GM23338 (cell line): ENCODE measurements around the gene PHACTR1. TPM values are rescaled to one million over a fixed set of nuclear protein-coding genes. Genes with fewer than 3 reads are reported as not detected.

Experiments used
- ATAC-seq: fragments of 200-7000 bp; cut with Tn5 transposase; 3 replicates; pipeline ENCODE4 v1.9.1; 2020
- DNase-seq: peaks from one replicate; pipeline ENCODE4 v3.0.0-alpha.2; 2015; ENCODE audit warnings: low spot score
- H2AFZ ChIP-seq: fragments of 200-600 bp; sonication (generic); 2 replicates; pipeline ENCODE4 v1.8.0; 2016; ENCODE audit warnings: antibody characterized with exemption, mild to moderate bottlenecking, moderate library complexity
- H3F3A ChIP-seq: fragments of 200-600 bp; sonication (generic); replicated peaks from 2 replicates; pipeline ENCODE4 v1.8.0; 2017; ENCODE audit warnings: antibody characterized with exemption, mixed run types, low read depth
- H3K27ac ChIP-seq: fragments of 200-600 bp; sonication (generic); 2 replicates; pipeline ENCODE4 v1.6.1; 2016; ENCODE audit warnings: low read depth
- H3K27me3 ChIP-seq: fragments of 200-600 bp; sonication (generic); 2 replicates; pipeline ENCODE4 v1.8.0; 2016; ENCODE audit warnings: mild to moderate bottlenecking, mixed run types, moderate library complexity; ENCODE audit not compliant: insufficient read depth
- H3K36me3 ChIP-seq: fragments of 200-600 bp; sonication (generic); 2 replicates; pipeline ENCODE4 v1.8.0; 2016; ENCODE audit warnings: mild to moderate bottlenecking; ENCODE audit not compliant: insufficient read depth
- H3K4me1 ChIP-seq: fragments of 200-600 bp; sonication (generic); 2 replicates; pipeline ENCODE4 v1.8.0; 2016; ENCODE audit warnings: mild to moderate bottlenecking, moderate library complexity; ENCODE audit not compliant: insufficient read depth
- H3K4me2 ChIP-seq: fragments of 200-600 bp; sonication (generic); 2 replicates; pipeline ENCODE4 v1.7.1; 2017; ENCODE audit warnings: mixed run types
- H3K4me3 ChIP-seq: fragments of 200-600 bp; sonication (generic); 2 replicates; pipeline ENCODE4 v1.6.1; 2016; ENCODE audit warnings: mixed run types
- H3K79me2 ChIP-seq: fragments of 200-600 bp; sonication (generic); replicated peaks from 2 replicates; pipeline ENCODE4 v1.8.0; 2017; ENCODE audit warnings: mild to moderate bottlenecking; ENCODE audit not compliant: insufficient read depth
- H3K9me2 ChIP-seq: fragments of 200-600 bp; sonication (generic); 2 replicates; pipeline ENCODE4 v1.8.0; 2017; ENCODE audit not compliant: insufficient read depth
- H4K20me1 ChIP-seq: fragments of 200-600 bp; sonication (generic); replicated peaks from 2 replicates; pipeline ENCODE4 v1.8.0; 2017; ENCODE audit warnings: mild to moderate bottlenecking; ENCODE audit not compliant: insufficient read depth
- H3K27ac Mint-ChIP-seq: 2 replicates; pipeline ENCODE4 v1.8.0; 2020; ENCODE audit warnings: inconsistent platforms, mild to moderate bottlenecking, moderate library complexity, mixed read lengths
- H3K27me3 Mint-ChIP-seq: 3 replicates; pipeline ENCODE4 v1.8.0; 2022; ENCODE audit warnings: low read depth, mild to moderate bottlenecking, moderate library complexity, mixed read lengths, inconsistent platforms; ENCODE audit not compliant: insufficient read depth, poor library complexity
- H3K36me3 Mint-ChIP-seq: 3 replicates; pipeline ENCODE4 v1.8.0; 2021; ENCODE audit warnings: low read depth, mild to moderate bottlenecking, inconsistent platforms, moderate library complexity, mixed read lengths
- H3K4me1 Mint-ChIP-seq: 3 replicates; pipeline ENCODE4 v1.8.0; 2020; ENCODE audit warnings: mild to moderate bottlenecking, inconsistent platforms, mixed read lengths
- H3K4me3 Mint-ChIP-seq: 3 replicates; pipeline ENCODE4 v1.8.0; 2021; ENCODE audit warnings: moderate library complexity, mild to moderate bottlenecking, inconsistent platforms, mixed read lengths
- H3K9me3 Mint-ChIP-seq: 3 replicates; pipeline ENCODE4 v1.8.0; 2020; ENCODE audit warnings: moderate library complexity, mild to moderate bottlenecking, inconsistent platforms, mixed read lengths
- EZH2 ChIP-seq: fragments of 200-600 bp; sonication (generic); IDR thresholded peaks from one replicate; pipeline ENCODE4 v1.8.0; 2017; ENCODE audit warnings: antibody characterized with exemption, mild to moderate bottlenecking, low read depth; ENCODE audit not compliant: unreplicated experiment
- JUNB ChIP-seq: IDR thresholded peaks from one replicate; pipeline ENCODE4 v1.6.1; 2016; ENCODE audit warnings: antibody characterized with exemption; ENCODE audit not compliant: unreplicated experiment
- NANOG ChIP-seq: IDR thresholded peaks from 2 replicates; pipeline ENCODE4 v1.6.1; 2016; ENCODE audit warnings: antibody characterized with exemption, borderline replicate concordance
- POLR2AphosphoS5 ChIP-seq: IDR thresholded peaks from 2 replicates; pipeline ENCODE4 v1.6.1; 2016; ENCODE audit warnings: antibody characterized with exemption, low read depth
- STAT1 ChIP-seq: IDR thresholded peaks from one replicate; pipeline ENCODE4 v1.6.1; 2016; ENCODE audit warnings: antibody characterized with exemption; ENCODE audit not compliant: unreplicated experiment
- ZNF331 ChIP-seq: fragments of 250-450 bp; sonication (Bioruptor Pico); IDR thresholded peaks from 2 replicates; pipeline ENCODE4 v1.5.0; 2020; ENCODE audit warnings: low read depth, mild to moderate bottlenecking, moderate library complexity
- polyA plus RNA-seq: library from polyadenylated mRNA; unstranded; fragments of >200 nt; fragmentation: Nextera tagmentation; extraction: Ambion mirVana; gene quantifications from 2 replicates; pipeline ENCODE4 v1.2.1, GENCODE V29; 2016
- total RNA-seq: library from RNA; depleted of rRNA; stranded (reverse); fragments of >200 nt; shearing (Covaris generic); gene quantifications from 2 replicates; pipeline ENCODE4 v1.2.3, GENCODE V29; 2014
- TF ChIP-seq, protein P1 (sequence below): IDR thresholded peaks from 2 replicates; pipeline ENCODE4 v1.6.1; 2016; ENCODE audit warnings: antibody characterized with exemption
- TF ChIP-seq, protein P2 (sequence below): IDR thresholded peaks from one replicate; pipeline ENCODE4 v1.6.1; 2018; ENCODE audit warnings: antibody characterized with exemption; ENCODE audit not compliant: unreplicated experiment

PHACTR1 gene
- total and polyA plus RNA-seq, 2 experiments from 2014 or later = 5.9 to 19.3 TPM

DNA sequence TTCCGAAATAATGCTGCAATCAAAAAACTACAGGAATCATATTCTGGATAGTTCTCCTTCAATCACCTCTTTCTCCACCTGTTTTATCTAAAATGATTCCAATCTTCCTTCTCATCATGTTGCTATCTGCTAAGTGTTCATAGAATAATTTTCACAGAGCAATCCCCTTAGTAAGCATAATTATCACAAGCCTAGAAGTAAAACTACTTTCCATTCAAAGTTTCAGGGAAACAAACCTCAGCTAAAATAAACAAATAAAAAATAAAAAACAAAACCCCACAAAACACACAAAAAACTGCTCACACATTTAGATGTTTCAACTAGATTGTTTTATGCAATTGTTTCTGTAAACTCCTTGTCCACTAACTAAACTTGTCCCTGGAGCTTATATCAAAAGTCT, 291.2 kb downstream of the PHACTR1 start:
- Mint-ChIP-seq H3K4me1 (peaks cover 22% of the 10 kb centered on the region), H3K36me3 (no peaks in the 10 kb centered on the region), H3K27me3 (peaks cover 9% of the 10 kb centered on the region), H3K4me3 (no peak overlapping the region), H3K27ac (no peak overlapping the region), H3K9me3 (no peaks in the 10 kb centered on the region)
- no peak overlapping the region for H3K27ac ChIP-seq
- H3F3A ChIP-seq = no peaks in the 10 kb centered on the region
- peaks cover 13% of the 10 kb centered on the region for H3K4me1 ChIP-seq
- H2AFZ ChIP-seq = no peak overlapping the region
- H3K9me2 ChIP-seq = no peaks in the 10 kb centered on the region
- H3K36me3 ChIP-seq = no peaks in the 10 kb centered on the region
- no peak for TF ChIP-seq JUNB
- TF ChIP-seq, protein P1, sequence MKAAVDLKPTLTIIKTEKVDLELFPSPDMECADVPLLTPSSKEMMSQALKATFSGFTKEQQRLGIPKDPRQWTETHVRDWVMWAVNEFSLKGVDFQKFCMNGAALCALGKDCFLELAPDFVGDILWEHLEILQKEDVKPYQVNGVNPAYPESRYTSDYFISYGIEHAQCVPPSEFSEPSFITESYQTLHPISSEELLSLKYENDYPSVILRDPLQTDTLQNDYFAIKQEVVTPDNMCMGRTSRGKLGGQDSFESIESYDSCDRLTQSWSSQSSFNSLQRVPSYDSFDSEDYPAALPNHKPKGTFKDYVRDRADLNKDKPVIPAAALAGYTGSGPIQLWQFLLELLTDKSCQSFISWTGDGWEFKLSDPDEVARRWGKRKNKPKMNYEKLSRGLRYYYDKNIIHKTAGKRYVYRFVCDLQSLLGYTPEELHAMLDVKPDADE = no peak
- TF ChIP-seq EZH2 = no peak
- no peak for TF ChIP-seq ZNF331 (CRISPR knock-in tag)
- TF ChIP-seq NANOG = no peak
- no peak for TF ChIP-seq STAT1
- TF ChIP-seq, protein P2, sequence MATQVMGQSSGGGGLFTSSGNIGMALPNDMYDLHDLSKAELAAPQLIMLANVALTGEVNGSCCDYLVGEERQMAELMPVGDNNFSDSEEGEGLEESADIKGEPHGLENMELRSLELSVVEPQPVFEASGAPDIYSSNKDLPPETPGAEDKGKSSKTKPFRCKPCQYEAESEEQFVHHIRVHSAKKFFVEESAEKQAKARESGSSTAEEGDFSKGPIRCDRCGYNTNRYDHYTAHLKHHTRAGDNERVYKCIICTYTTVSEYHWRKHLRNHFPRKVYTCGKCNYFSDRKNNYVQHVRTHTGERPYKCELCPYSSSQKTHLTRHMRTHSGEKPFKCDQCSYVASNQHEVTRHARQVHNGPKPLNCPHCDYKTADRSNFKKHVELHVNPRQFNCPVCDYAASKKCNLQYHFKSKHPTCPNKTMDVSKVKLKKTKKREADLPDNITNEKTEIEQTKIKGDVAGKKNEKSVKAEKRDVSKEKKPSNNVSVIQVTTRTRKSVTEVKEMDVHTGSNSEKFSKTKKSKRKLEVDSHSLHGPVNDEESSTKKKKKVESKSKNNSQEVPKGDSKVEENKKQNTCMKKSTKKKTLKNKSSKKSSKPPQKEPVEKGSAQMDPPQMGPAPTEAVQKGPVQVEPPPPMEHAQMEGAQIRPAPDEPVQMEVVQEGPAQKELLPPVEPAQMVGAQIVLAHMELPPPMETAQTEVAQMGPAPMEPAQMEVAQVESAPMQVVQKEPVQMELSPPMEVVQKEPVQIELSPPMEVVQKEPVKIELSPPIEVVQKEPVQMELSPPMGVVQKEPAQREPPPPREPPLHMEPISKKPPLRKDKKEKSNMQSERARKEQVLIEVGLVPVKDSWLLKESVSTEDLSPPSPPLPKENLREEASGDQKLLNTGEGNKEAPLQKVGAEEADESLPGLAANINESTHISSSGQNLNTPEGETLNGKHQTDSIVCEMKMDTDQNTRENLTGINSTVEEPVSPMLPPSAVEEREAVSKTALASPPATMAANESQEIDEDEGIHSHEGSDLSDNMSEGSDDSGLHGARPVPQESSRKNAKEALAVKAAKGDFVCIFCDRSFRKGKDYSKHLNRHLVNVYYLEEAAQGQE = no peak
- TF ChIP-seq POLR2AphosphoS5 = no peak
- DNase-seq (no peak), ATAC-seq (no peak)
- no peaks in the 10 kb centered on the region for H3K79me2 ChIP-seq
- no peak overlapping the region for H3K4me2 ChIP-seq
- H3K27me3 ChIP-seq = peaks cover 20% of the 10 kb centered on the region
- H4K20me1 ChIP-seq = peaks cover 8% of the 10 kb centered on the region; the same call in 1 of the 2 replicates
- H3K4me3 ChIP-seq = no peak overlapping the region

DNA sequence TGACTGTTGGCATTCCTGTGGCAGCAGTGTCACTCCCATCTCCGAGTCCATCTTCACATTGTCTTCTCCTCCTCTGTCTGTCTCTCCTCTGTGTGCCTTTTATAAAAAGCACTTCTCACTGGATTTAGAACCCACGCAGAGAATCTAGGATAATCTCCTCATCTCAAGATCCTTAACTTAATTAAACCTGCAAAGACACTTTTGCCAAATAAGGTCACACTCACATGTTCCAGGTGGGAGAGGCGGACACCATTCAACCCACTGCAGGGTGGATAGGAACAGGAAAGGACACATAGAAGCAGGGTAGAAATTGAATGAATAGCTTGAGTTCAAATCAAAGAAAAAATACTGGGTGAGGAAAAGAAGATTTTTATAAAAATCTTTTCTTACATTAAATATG, 292.5 kb downstream of the PHACTR1 start:
- H4K20me1 ChIP-seq = peaks cover 9% of the 10 kb centered on the region; the same call in 1 of the 2 replicates
- peaks cover 29% of the 10 kb centered on the region for H3K27me3 ChIP-seq
- H3K4me1 Mint-ChIP-seq = peaks cover 25% of the 10 kb centered on the region
- no peaks in the 10 kb centered on the region; the same call in 2 of the 3 replicates for H3K9me3 Mint-ChIP-seq
- H2AFZ ChIP-seq = no peak overlapping the region
- H3K4me3 ChIP-seq = no peak overlapping the region
- H3K36me3 Mint-ChIP-seq = no peaks in the 10 kb centered on the region
- DNase-seq (no peak), ATAC-seq (no peak)
- H3K4me1 ChIP-seq = peaks cover 17% of the 10 kb centered on the region
- no peak overlapping the region for H3K27ac Mint-ChIP-seq
- H3F3A ChIP-seq = no peaks in the 10 kb centered on the region
- no peaks in the 10 kb centered on the region for H3K9me2 ChIP-seq
- no peaks in the 10 kb centered on the region for H3K36me3 ChIP-seq
- no peak overlapping the region for H3K27ac ChIP-seq
- TF ChIP-seq EZH2 (no peak), JUNB (no peak), POLR2AphosphoS5 (no peak)
- no peak overlapping the region for H3K4me3 Mint-ChIP-seq
- H3K79me2 ChIP-seq = no peaks in the 10 kb centered on the region
- H3K4me2 ChIP-seq = no peak overlapping the region
- H3K27me3 Mint-ChIP-seq = peaks cover 17% of the 10 kb centered on the region
